ENCODE data around the gene PRKAG2. TPM values are rescaled to one million over a fixed set of nuclear protein-coding genes. Genes with fewer than 3 reads are reported as not detected.

The PRKAG2 gene
- total RNA-seq, 1 donor from 2014 or later = 13.5 TPM

GRCh38 chr7:151592868-151593486 lies 283.9 kb downstream of the PRKAG2 start:
- no peaks in the 10 kb centered on the region for H3K9me3 Mint-ChIP-seq (ENCODE audit: unreplicated experiment)
- peaks cover 24% of the 10 kb centered on the region for H3K4me1 Mint-ChIP-seq (ENCODE audit: unreplicated experiment)
- H3K27me3 Mint-ChIP-seq (ENCODE audit: unreplicated experiment) = no peaks in the 10 kb centered on the region
- H3K4me3 Mint-ChIP-seq (ENCODE audit: unreplicated experiment) = no peak overlapping the region
- TF ChIP-seq, protein P1, sequence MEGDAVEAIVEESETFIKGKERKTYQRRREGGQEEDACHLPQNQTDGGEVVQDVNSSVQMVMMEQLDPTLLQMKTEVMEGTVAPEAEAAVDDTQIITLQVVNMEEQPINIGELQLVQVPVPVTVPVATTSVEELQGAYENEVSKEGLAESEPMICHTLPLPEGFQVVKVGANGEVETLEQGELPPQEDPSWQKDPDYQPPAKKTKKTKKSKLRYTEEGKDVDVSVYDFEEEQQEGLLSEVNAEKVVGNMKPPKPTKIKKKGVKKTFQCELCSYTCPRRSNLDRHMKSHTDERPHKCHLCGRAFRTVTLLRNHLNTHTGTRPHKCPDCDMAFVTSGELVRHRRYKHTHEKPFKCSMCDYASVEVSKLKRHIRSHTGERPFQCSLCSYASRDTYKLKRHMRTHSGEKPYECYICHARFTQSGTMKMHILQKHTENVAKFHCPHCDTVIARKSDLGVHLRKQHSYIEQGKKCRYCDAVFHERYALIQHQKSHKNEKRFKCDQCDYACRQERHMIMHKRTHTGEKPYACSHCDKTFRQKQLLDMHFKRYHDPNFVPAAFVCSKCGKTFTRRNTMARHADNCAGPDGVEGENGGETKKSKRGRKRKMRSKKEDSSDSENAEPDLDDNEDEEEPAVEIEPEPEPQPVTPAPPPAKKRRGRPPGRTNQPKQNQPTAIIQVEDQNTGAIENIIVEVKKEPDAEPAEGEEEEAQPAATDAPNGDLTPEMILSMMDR (IDR thresholded peaks at IDR 0.05) = no peak
- peak overlapping the region; percentile 36 for H3K27ac Mint-ChIP-seq (ENCODE audit: unreplicated experiment)
- no peaks in the 10 kb centered on the region for H3K36me3 Mint-ChIP-seq (ENCODE audit: unreplicated experiment)
- DNase-seq (ENCODE audit: extremely low spot score, unreplicated experiment) = no peak

- Mint-ChIP-seq H3K27ac (ENCODE audit: unreplicated experiment) (no peak overlapping the region), H3K9me3 (ENCODE audit: unreplicated experiment) (no peaks in the 10 kb centered on the region), H3K27me3 (ENCODE audit: unreplicated experiment) (no peaks in the 10 kb centered on the region), H3K36me3 (ENCODE audit: unreplicated experiment) (peaks cover under 1% of the 10 kb centered on the region), H3K4me3 (ENCODE audit: unreplicated experiment) (no peak overlapping the region), H3K4me1 (ENCODE audit: unreplicated experiment) (peaks cover 18% of the 10 kb centered on the region)
- TF ChIP-seq, protein P1 (IDR thresholded peaks at IDR 0.05) = no peak
- peak; percentile 68 for DNase-seq (ENCODE audit: extremely low spot score, unreplicated experiment)
These were observed 284.6 kb downstream of the PRKAG2 start for GRCh38 chr7:151592330-151592729.

DNA sequence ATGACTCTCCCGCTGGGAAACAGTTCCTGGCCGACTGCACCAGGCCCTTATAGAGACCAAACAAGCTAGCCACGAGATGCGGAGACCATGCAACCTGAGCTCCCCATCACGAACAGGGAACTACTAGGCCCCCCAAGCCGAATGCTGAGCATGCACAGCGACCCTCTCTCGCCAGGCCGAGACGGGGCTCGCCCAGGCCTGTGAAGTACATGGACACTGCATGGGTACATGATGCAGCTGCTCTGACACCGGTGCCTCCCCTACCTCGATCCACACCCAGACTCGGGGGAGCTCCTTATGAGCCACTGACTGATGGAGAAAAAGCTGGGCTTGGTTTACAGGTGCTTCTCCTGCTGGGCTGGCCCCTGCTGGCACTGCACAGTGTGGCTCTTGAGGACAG lies 285.0 kb downstream of the PRKAG2 start:
- no peak overlapping the region for H3K27ac Mint-ChIP-seq (ENCODE audit: unreplicated experiment)
- H3K4me3 Mint-ChIP-seq (ENCODE audit: unreplicated experiment) = no peak overlapping the region

DNA sequence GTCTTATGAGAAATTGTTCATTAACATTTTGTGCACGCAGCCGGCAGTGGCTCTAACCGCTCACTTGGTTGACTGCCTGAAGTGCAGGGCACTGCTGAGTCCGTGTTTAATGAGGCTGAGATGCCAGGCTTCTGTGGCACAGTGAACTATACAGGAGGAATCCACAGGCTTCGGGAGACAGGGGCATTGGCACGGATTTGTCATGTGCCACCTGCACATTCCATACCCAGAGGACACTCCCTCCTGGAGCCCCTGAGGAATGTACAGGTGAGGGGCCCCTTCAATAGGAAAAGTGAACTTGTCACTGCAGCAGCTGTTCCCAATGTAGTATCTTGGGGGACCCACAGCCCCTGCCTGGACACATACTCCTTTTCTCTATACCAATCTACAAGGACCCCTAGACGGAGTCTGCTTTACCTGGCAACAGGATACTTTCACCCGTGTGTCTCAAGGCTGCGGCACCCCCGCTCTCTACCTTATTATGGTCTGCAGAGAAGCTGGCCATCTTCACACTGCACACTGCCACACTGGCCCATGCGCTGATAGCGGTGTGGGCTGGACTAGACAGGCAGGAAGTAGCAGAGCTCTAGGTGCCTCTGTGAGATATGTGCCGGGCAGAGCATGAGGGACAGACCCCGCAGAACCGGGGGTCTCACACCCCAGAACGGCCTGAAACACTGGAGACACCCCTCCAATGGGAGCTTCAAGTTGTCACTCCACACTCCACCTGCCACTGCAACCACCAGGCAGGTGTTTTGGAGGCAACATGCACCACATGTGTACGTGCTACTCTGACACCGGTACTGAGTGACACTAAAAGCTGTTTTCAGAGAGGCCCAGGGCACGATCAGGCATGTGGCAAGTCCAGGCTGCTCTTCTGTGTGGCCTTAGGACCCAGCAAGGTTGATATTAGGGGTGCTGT lies 285.8 kb downstream of the PRKAG2 start:
- Mint-ChIP-seq H3K36me3 (ENCODE audit: unreplicated experiment) (peaks cover 7% of the 10 kb centered on the region), H3K4me1 (ENCODE audit: unreplicated experiment) (peaks cover 15% of the 10 kb centered on the region), H3K27me3 (ENCODE audit: unreplicated experiment) (no peaks in the 10 kb centered on the region), H3K27ac (ENCODE audit: unreplicated experiment) (no peak overlapping the region), H3K9me3 (ENCODE audit: unreplicated experiment) (no peaks in the 10 kb centered on the region), H3K4me3 (ENCODE audit: unreplicated experiment) (no peak overlapping the region)
- TF ChIP-seq, protein P1 (IDR thresholded peaks at IDR 0.05) = no peak
- DNase-seq (ENCODE audit: extremely low spot score, unreplicated experiment) = peak; percentile 75

More for the DNA sequence above, 285.0 kb downstream of the PRKAG2 start:
- Mint-ChIP-seq H3K27me3 (ENCODE audit: unreplicated experiment) (no peaks in the 10 kb centered on the region), H3K36me3 (ENCODE audit: unreplicated experiment) (peaks cover 3% of the 10 kb centered on the region), H3K9me3 (ENCODE audit: unreplicated experiment) (no peaks in the 10 kb centered on the region), H3K4me1 (ENCODE audit: unreplicated experiment) (peaks cover 15% of the 10 kb centered on the region)
- TF ChIP-seq, protein P1 (IDR thresholded peaks at IDR 0.05) = no peak
- peak; percentile 78 for DNase-seq (ENCODE audit: extremely low spot score, unreplicated experiment)
